Measurements from ENCODE around the gene DST. TPM values are rescaled to one million over a fixed set of nuclear protein-coding genes. Genes with fewer than 3 reads are reported as not detected.
"Not testable (repeated sequence)": the region's sequence is repeated elsewhere in the genome, so short reads cannot be mapped to it uniquely, and the experiment has no call there.

The DST gene
- total RNA-seq, 1 donor from 2014 or later = 442 TPM

- no peaks in the 10 kb centered on the region for H3K9me3 ChIP-seq (ENCODE audit: insufficient read depth, low read depth, low read length)
- H3K27ac Mint-ChIP-seq (ENCODE audit: unreplicated experiment) = no peak overlapping the region
- no peaks in the 10 kb centered on the region for H3K9me3 Mint-ChIP-seq (ENCODE audit: unreplicated experiment)
- TF ChIP-seq EZH2 (IDR thresholded peaks at IDR 0.05; ENCODE audit: insufficient read depth, low read length) (no peak), CTCF (IDR thresholded peaks at IDR 0.05; ENCODE audit: insufficient read depth, low read depth, low read length) (no peak)
- no peaks in the 10 kb centered on the region for H3K79me2 ChIP-seq (ENCODE audit: insufficient read depth, low read length)
- H3K36me3 ChIP-seq (ENCODE audit: insufficient read depth, low read length) = peaks cover 29% of the 10 kb centered on the region
- H3K4me1 Mint-ChIP-seq (ENCODE audit: low read depth, unreplicated experiment) = peaks cover 3% of the 10 kb centered on the region
- H3K4me1 ChIP-seq (ENCODE audit: insufficient read depth, low read length) = no peaks in the 10 kb centered on the region
- no peak overlapping the region for H3K4me2 ChIP-seq (ENCODE audit: low read length)
- no peak for FAIRE-seq
- no peak overlapping the region for H3K4me3 ChIP-seq (ENCODE audit: insufficient read depth, low read depth, low read length)
- H3K36me3 Mint-ChIP-seq (ENCODE audit: low read depth, unreplicated experiment) = peaks cover 6% of the 10 kb centered on the region
- DNase-seq (ENCODE audit: low read depth) = no peak
- H3K27me3 Mint-ChIP-seq (ENCODE audit: low read depth, unreplicated experiment) = no peaks in the 10 kb centered on the region
- no peak overlapping the region for H3K4me3 Mint-ChIP-seq (ENCODE audit: unreplicated experiment)
- peaks cover 14% of the 10 kb centered on the region for H4K20me1 ChIP-seq (ENCODE audit: insufficient read depth, low read length)
- H3K27ac ChIP-seq (ENCODE audit: low read depth, low read length) = no peak overlapping the region
- H3K9ac ChIP-seq (ENCODE audit: low read length) = no peak overlapping the region
- H3K27me3 ChIP-seq (ENCODE audit: insufficient read depth, low read length) = no peaks in the 10 kb centered on the region
- no peak overlapping the region for H2AFZ ChIP-seq (ENCODE audit: low read depth, low read length)
Measured at GRCh38 chr6:56571605-56572004, 71.1 kb downstream of the DST start.

GRCh38 chr6:56570413-56571359 is 72.0 kb downstream of the DST start:
- DNase-seq (ENCODE audit: low read depth) (peak; percentile 10), FAIRE-seq (peak; percentile 68)
- Histone ChIP-seq H3K36me3 (ENCODE audit: insufficient read depth, low read length) (peaks cover 30% of the 10 kb centered on the region), H3K27me3 (ENCODE audit: insufficient read depth, low read length) (no peaks in the 10 kb centered on the region), H3K27ac (ENCODE audit: low read depth, low read length) (no peak overlapping the region), H2AFZ (ENCODE audit: low read depth, low read length) (no peak overlapping the region), H3K9me3 (ENCODE audit: insufficient read depth, low read depth, low read length) (no peaks in the 10 kb centered on the region), H3K4me1 (ENCODE audit: insufficient read depth, low read length) (no peaks in the 10 kb centered on the region), H4K20me1 (ENCODE audit: insufficient read depth, low read length) (peaks cover 14% of the 10 kb centered on the region), H3K9ac (ENCODE audit: low read length) (no peak overlapping the region), H3K4me3 (ENCODE audit: insufficient read depth, low read depth, low read length) (no peak overlapping the region), H3K79me2 (ENCODE audit: insufficient read depth, low read length) (no peaks in the 10 kb centered on the region), H3K4me2 (ENCODE audit: low read length) (no peak overlapping the region)
- Mint-ChIP-seq H3K27me3 (ENCODE audit: low read depth, unreplicated experiment) (no peaks in the 10 kb centered on the region), H3K4me1 (ENCODE audit: low read depth, unreplicated experiment) (peaks cover 3% of the 10 kb centered on the region), H3K27ac (ENCODE audit: unreplicated experiment) (no peak overlapping the region), H3K36me3 (ENCODE audit: low read depth, unreplicated experiment) (peaks cover 8% of the 10 kb centered on the region), H3K9me3 (ENCODE audit: unreplicated experiment) (no peaks in the 10 kb centered on the region), H3K4me3 (ENCODE audit: unreplicated experiment) (no peak overlapping the region)
- peak; percentile 66 for TF ChIP-seq CTCF (IDR thresholded peaks at IDR 0.05; ENCODE audit: insufficient read depth, low read depth, low read length)
- no peak for TF ChIP-seq EZH2 (IDR thresholded peaks at IDR 0.05; ENCODE audit: insufficient read depth, low read length)

- Histone ChIP-seq H3K9me3 (ENCODE audit: insufficient read depth, low read depth, low read length) (no peaks in the 10 kb centered on the region), H2AFZ (ENCODE audit: low read depth, low read length) (no peak overlapping the region), H3K27ac (ENCODE audit: low read depth, low read length) (no peak overlapping the region), H4K20me1 (ENCODE audit: insufficient read depth, low read length) (peaks cover 14% of the 10 kb centered on the region), H3K9ac (ENCODE audit: low read length) (no peak overlapping the region), H3K4me1 (ENCODE audit: insufficient read depth, low read length) (no peaks in the 10 kb centered on the region), H3K79me2 (ENCODE audit: insufficient read depth, low read length) (no peaks in the 10 kb centered on the region), H3K4me2 (ENCODE audit: low read length) (no peak overlapping the region), H3K36me3 (ENCODE audit: insufficient read depth, low read length) (peaks cover 16% of the 10 kb centered on the region), H3K27me3 (ENCODE audit: insufficient read depth, low read length) (no peaks in the 10 kb centered on the region), H3K4me3 (ENCODE audit: insufficient read depth, low read depth, low read length) (no peak overlapping the region)
- Mint-ChIP-seq H3K27me3 (ENCODE audit: low read depth, unreplicated experiment) (no peaks in the 10 kb centered on the region), H3K36me3 (ENCODE audit: low read depth, unreplicated experiment) (peaks cover 36% of the 10 kb centered on the region), H3K9me3 (ENCODE audit: unreplicated experiment) (peaks cover 3% of the 10 kb centered on the region), H3K4me1 (ENCODE audit: low read depth, unreplicated experiment) (no peaks in the 10 kb centered on the region), H3K4me3 (ENCODE audit: unreplicated experiment) (no peak overlapping the region), H3K27ac (ENCODE audit: unreplicated experiment) (no peak overlapping the region)
- TF ChIP-seq EZH2 (IDR thresholded peaks at IDR 0.05; ENCODE audit: insufficient read depth, low read length) (no peak), CTCF (IDR thresholded peaks at IDR 0.05; ENCODE audit: insufficient read depth, low read depth, low read length) (no peak)
- DNase-seq (ENCODE audit: low read depth) (no peak), FAIRE-seq (no peak)
Measured at GRCh38 chr6:56567501-56567900, 75.2 kb downstream of the DST start.

- H3K27ac Mint-ChIP-seq (ENCODE audit: unreplicated experiment); FAIRE-seq; H3K27me3 ChIP-seq (ENCODE audit: insufficient read depth, low read length); DNase-seq (ENCODE audit: low read depth); H4K20me1 ChIP-seq (ENCODE audit: insufficient read depth, low read length); H2AFZ ChIP-seq (ENCODE audit: low read depth, low read length); H3K4me3 Mint-ChIP-seq (ENCODE audit: unreplicated experiment); H3K79me2 ChIP-seq (ENCODE audit: insufficient read depth, low read length); H3K9me3 Mint-ChIP-seq (ENCODE audit: unreplicated experiment); H3K4me1 Mint-ChIP-seq (ENCODE audit: low read depth, unreplicated experiment); H3K9ac ChIP-seq (ENCODE audit: low read length); H3K4me1 ChIP-seq (ENCODE audit: insufficient read depth, low read length); H3K27ac ChIP-seq (ENCODE audit: low read depth, low read length); H3K4me3 ChIP-seq (ENCODE audit: insufficient read depth, low read depth, low read length); H3K27me3 Mint-ChIP-seq (ENCODE audit: low read depth, unreplicated experiment); H3K9me3 ChIP-seq (ENCODE audit: insufficient read depth, low read depth, low read length); H3K4me2 ChIP-seq (ENCODE audit: low read length): not testable (repeated sequence)
- peaks cover 46% of the 10 kb centered on the region for H3K36me3 Mint-ChIP-seq (ENCODE audit: low read depth, unreplicated experiment)
- H3K36me3 ChIP-seq (ENCODE audit: insufficient read depth, low read length) = peaks cover 31% of the 10 kb centered on the region
Measured at GRCh38 chr6:56562730-56563129, 80.0 kb downstream of the DST start.

Data from astrocyte (in vitro differentiated cells and primary cell).